Fibroblast of mammary gland (primary cell): Measurements from ENCODE around the gene DLG2.
A peak's percentile ranks its signal among the peaks of the same experiment; 100 is the strongest.

Source experiments
- DNase-seq: peaks from one replicate; pipeline ENCODE4 v3.0.0-alpha.2; 2010; ENCODE audit warnings: low read depth
- H3K4me3 ChIP-seq: 2 replicates; pipeline ENCODE4 v1.5.1; 2011; ENCODE audit warnings: low read depth, mild to moderate bottlenecking, low read length, moderate library complexity; ENCODE audit not compliant: control insufficient read depth
- TF ChIP-seq, protein P1 (sequence below): conservative IDR thresholded peaks from 2 replicates; pipeline ENCODE4 v1.5.1; 2011; ENCODE audit warnings: low read depth, low read length, inconsistent platforms; ENCODE audit not compliant: control insufficient read depth, insufficient read depth

The DLG2 gene

DNA sequence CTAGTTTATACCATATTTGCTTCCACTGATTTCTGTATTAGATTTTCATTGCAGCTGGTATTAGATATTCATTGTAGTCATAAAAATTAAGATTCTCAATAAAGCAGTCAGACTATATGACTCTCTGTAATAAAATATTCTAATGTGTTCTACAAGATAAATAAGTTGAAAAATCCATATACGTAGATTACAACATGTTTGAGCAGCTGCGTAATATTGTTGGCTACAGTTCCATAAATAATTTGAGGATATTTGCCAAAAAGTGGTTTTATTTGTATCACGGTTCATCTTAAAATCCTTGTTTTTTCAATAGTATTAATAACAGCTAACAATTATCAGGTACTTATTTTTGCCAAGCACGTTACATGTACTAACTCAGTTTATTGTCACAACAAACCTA lies 1672.4 kb downstream of the DLG2 start:
- TF ChIP-seq, protein P1, sequence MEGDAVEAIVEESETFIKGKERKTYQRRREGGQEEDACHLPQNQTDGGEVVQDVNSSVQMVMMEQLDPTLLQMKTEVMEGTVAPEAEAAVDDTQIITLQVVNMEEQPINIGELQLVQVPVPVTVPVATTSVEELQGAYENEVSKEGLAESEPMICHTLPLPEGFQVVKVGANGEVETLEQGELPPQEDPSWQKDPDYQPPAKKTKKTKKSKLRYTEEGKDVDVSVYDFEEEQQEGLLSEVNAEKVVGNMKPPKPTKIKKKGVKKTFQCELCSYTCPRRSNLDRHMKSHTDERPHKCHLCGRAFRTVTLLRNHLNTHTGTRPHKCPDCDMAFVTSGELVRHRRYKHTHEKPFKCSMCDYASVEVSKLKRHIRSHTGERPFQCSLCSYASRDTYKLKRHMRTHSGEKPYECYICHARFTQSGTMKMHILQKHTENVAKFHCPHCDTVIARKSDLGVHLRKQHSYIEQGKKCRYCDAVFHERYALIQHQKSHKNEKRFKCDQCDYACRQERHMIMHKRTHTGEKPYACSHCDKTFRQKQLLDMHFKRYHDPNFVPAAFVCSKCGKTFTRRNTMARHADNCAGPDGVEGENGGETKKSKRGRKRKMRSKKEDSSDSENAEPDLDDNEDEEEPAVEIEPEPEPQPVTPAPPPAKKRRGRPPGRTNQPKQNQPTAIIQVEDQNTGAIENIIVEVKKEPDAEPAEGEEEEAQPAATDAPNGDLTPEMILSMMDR, result no peak
- H3K4me3 ChIP-seq, result no peak overlapping the region
- no peak for DNase-seq

DNA sequence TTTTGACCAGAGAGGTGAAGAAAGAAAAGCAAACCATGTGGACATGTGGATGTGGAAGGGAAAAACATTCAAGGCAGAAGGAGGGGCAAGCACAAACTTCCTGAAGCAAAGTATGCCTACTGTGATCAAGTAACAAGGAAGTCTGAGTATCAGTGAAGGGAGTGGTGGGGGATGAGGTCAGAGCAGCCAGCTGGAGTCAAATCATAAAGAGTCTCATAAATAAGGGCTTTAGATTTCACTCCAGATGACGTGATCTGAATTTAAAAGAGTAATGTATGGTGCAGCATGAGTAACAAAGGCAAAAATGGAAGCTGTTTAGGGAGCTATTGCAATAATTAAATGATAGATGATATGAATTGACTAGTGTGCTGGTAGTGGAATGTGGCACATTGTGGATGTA lies 1675.6 kb downstream of the DLG2 start:
- TF ChIP-seq, protein P1, result no peak
- DNase-seq, result peak; percentile 6

DNA sequence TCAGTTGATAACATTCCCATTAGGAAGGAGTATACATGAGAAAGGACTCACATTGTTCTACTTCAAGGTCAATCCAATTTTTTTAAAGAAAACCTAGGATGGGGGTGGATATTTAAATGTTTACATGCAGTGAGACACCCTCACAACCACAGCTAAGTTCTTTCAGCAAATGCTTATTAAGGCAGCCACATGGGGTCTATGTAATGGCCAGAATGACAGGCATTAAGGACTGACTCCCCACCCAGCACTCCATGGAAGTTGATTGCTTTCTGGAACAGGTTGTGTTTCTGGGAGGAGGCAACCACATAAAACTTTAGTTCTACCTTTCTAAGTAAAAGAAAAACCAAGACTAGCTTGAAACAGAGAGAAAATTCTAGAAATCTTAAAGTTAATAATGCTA lies 1678.9 kb downstream of the DLG2 start:
- TF ChIP-seq, protein P1, result no peak
- no peak overlapping the region for H3K4me3 ChIP-seq
- no peak for DNase-seq

More for the DNA sequence above, 1675.6 kb downstream of the DLG2 start:
- no peak overlapping the region for H3K4me3 ChIP-seq

DNA sequence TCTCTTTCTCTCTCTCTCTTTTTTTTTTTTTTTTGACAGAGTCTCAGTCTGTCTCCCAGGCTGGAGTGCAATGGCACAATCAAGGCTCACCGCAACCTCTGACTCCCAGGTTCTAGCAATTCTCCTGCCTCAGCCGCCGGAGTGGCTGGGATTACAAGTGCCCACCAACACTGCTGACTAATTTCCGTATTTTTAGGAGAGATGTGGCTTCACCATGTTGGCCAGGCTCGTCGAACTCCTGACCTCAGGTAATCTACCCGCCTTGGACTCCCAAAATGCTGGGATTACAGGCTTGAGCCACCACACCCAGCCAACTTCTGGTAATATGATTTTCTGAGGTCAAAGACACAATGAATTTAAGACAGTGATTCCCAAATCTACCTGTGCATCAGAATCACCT lies 1681.2 kb downstream of the DLG2 start:
- TF ChIP-seq, protein P1, result no peak
- H3K4me3 ChIP-seq, result no peak overlapping the region

DNA sequence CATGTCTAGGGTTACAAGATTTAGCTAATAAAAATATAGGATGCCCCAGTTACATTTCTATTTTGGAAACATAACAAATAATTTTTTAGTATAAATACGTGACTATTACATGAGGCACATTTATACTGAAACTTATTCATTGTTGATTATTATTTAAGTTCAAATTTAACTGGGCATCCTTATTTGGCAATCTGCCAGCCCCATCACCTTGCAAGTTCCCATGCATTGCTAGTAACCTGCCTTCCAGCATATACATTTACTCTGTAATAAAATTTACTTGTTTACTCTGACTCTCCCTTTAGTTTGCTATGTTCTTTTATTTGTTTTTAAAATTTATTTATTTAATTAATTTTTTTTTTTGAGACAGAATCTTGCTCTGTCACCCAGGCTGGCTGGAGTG lies 1686.1 kb downstream of the DLG2 start:
- TF ChIP-seq, protein P1, result no peak
- no peak for DNase-seq
- H3K4me3 ChIP-seq, result no peak overlapping the region

More for the DNA sequence above, 1681.2 kb downstream of the DLG2 start:
- DNase-seq, result no peak

DNA sequence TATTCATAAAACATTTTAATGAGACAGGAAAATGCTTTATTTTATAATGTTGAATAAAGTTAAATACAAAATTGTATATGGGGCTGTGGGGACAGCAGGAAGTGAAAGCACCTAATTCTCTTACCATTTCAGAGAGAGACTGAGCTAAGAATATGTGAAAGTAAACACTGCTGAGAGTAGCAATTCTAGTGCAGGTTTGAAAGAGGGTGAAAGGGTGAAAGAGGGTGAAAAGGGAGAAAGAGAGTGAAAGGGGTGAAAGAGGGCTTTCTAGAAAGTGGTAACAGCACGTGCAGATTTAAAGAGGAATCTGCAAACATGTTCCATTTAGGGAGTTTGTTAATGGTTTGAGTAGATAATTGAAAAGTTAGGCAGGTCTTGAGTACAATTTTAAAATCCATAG lies 1689.0 kb downstream of the DLG2 start:
- no peak for DNase-seq
- TF ChIP-seq, protein P1, result no peak
- no peak overlapping the region for H3K4me3 ChIP-seq

DNA sequence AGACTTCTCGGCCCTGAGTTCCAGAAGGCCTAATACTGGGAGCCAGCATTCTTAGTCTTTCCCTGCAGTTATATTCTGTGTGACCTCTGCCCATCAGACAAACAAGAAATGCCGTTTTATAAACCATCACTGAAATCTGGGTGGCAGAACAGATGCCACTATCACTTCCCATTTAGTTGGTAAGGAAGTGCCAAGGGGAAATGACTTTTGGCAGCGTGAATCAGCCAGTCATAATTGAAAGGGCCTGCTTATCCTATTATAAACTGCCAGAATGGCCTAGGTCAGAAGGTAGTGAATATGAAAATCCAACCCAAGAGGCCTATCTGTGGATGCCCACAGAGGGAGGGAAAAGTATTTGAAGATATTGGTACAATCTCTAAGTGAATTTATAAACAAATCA lies 1694.1 kb downstream of the DLG2 start:
- no peak for DNase-seq
- TF ChIP-seq, protein P1, result no peak
- no peak overlapping the region for H3K4me3 ChIP-seq
